ENCODE results near the gene CCDC102A. TPM values are rescaled to one million over a fixed set of nuclear protein-coding genes. Genes with fewer than 3 reads are reported as not detected.

The CCDC102A gene
- total and polyA plus RNA-seq, 10 of the 15 experiments (the other 5 are each of a cell fraction or from before 2014, with no cell fraction given), result 0.03 to 5.9 (median 2.4) TPM

GRCh38 chr16:57564571-57565270, 28.4 kb upstream of the CCDC102A start:
- ATAC-seq (no peak), FAIRE-seq (no peak), DNase-seq (ENCODE audit: low read depth, low spot score) (no peak)
- Histone ChIP-seq H3K9ac (ENCODE audit: control insufficient read depth, insufficient read depth, low read length) (no peak overlapping the region), H2AFZ (ENCODE audit: control insufficient read depth, low read depth, low read length) (no peak overlapping the region), H3K79me2 (ENCODE audit: control insufficient read depth, insufficient read depth, low read length) (peaks cover 11% of the 10 kb centered on the region), H3K27ac (ENCODE audit: control insufficient read depth, insufficient read depth) (no peak overlapping the region), H3K4me2 (ENCODE audit: control insufficient read depth, insufficient read depth) (no peak overlapping the region), H4K20me1 (ENCODE audit: control insufficient read depth, insufficient read depth) (no peaks in the 10 kb centered on the region), H3K4me3 (no peak overlapping the region), H3K36me3 (ENCODE audit: control insufficient read depth in 2 of 2, insufficient read depth in 2 of 2, low read length in 1 of 2) (peaks cover 37 to 38% of the 10 kb centered on the region in 2 experiments), H3K4me1 (ENCODE audit: control insufficient read depth, insufficient read depth, low read length) (no peaks in the 10 kb centered on the region), H3K9me3 (replicated peaks; ENCODE audit: control insufficient read depth, insufficient read depth, low read length) (no peaks in the 10 kb centered on the region; the same call in 2 of the 3 replicates), H3K27me3 (replicated peaks in 1 of 2; ENCODE audit: control insufficient read depth in 2 of 2, insufficient read depth in 2 of 2, low read length in 1 of 2) (no peaks in the 10 kb centered on the region; a peak in 1 of 4 replicates)
- 61% methylated on average over 10 of the region's 10 CpGs for WGBS (ENCODE audit: insufficient coverage, insufficient replicate concordance, low lambda C conversion rate, missing lambda C conversion rate)
- ChIA-PET CTCF (interaction anchor here (1.0 to 1.7 kb wide), 3 partner anchors 9 to 12 kb away, joined by 3 to 10 read pairs (median 3); no protein-coding TSS in a partner anchor), POLR2A (interaction anchor here (0.6 kb wide), 1 partner anchor 356 kb away, joined by 3 read pairs; no protein-coding TSS in a partner anchor), SMC1A (ENCODE audit: uncharacterized antibody, unreplicated experiment) (interaction anchor here (1.2 kb wide), 1 partner anchor 122 kb away, joined by 3 read pairs; no protein-coding TSS in a partner anchor), RAD21 (ENCODE audit: unreplicated experiment) (interaction anchor here (0.6 kb wide), 1 partner anchor 291 kb away, joined by 3 read pairs; no protein-coding TSS in a partner anchor)
- TF ChIP-seq EED (IDR thresholded peaks at IDR 0.05; ENCODE audit: low read depth) (no peak), SP1 (IDR thresholded peaks at IDR 0.05; ENCODE audit: low read depth, low read length) (no peak), TCF3 (IDR thresholded peaks at IDR 0.05; ENCODE audit: borderline replicate concordance, insufficient read depth, low read depth, low read length) (no peak)
- TF ChIP-seq, protein P1, sequence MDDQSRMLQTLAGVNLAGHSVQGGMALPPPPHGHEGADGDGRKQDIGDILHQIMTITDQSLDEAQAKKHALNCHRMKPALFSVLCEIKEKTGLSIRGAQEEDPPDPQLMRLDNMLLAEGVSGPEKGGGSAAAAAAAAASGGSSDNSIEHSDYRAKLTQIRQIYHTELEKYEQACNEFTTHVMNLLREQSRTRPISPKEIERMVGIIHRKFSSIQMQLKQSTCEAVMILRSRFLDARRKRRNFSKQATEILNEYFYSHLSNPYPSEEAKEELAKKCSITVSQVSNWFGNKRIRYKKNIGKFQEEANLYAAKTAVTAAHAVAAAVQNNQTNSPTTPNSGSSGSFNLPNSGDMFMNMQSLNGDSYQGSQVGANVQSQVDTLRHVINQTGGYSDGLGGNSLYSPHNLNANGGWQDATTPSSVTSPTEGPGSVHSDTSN (IDR thresholded peaks at IDR 0.05; ENCODE audit: insufficient replicate concordance, low read depth, low read length), result no peak
- BruUV-seq (replicated peaks), result no TSS peak
- in situ Hi-C loops (cut with MboI), result no loop called here
- intact Hi-C loops (cut with micrococcal nuclease; ENCODE audit: unreplicated experiment), result no loop called here

- intact Hi-C loops (cut with micrococcal nuclease; ENCODE audit: unreplicated experiment) (no loop called here), in situ Hi-C loops (cut with MboI) (no loop called here)
- no peak for ATAC-seq
- Histone ChIP-seq H3K4me3 (no peak overlapping the region), H3K27me3 (replicated peaks in 1 of 2; ENCODE audit: control insufficient read depth in 2 of 2, insufficient read depth in 2 of 2, low read length in 1 of 2) (no peaks in the 10 kb centered on the region; a peak in 1 of 4 replicates), H3K79me2 (ENCODE audit: control insufficient read depth, insufficient read depth, low read length) (peaks cover 15% of the 10 kb centered on the region), H2AFZ (ENCODE audit: control insufficient read depth, low read depth, low read length) (no peak overlapping the region), H3K4me1 (ENCODE audit: control insufficient read depth, insufficient read depth, low read length) (no peaks in the 10 kb centered on the region), H3K4me2 (ENCODE audit: control insufficient read depth, insufficient read depth) (no peak overlapping the region), H3K9me3 (replicated peaks; ENCODE audit: control insufficient read depth, insufficient read depth, low read length) (no peaks in the 10 kb centered on the region; the same call in 2 of the 3 replicates), H3K36me3 (ENCODE audit: control insufficient read depth in 2 of 2, insufficient read depth in 2 of 2, low read length in 1 of 2) (peaks cover 36 to 38% of the 10 kb centered on the region in 2 experiments), H3K27ac (ENCODE audit: control insufficient read depth, insufficient read depth) (no peak overlapping the region), H4K20me1 (ENCODE audit: control insufficient read depth, insufficient read depth) (no peaks in the 10 kb centered on the region), H3K9ac (ENCODE audit: control insufficient read depth, insufficient read depth, low read length) (no peak overlapping the region)
- BruUV-seq (replicated peaks), result no TSS peak
- RAD21 ChIA-PET (ENCODE audit: unreplicated experiment), result no interaction called here
- POLR2A ChIA-PET, result interaction anchor here (0.6 kb wide), 1 partner anchor 15 kb away, joined by 5 read pairs; no protein-coding TSS in a partner anchor
- SMC1A ChIA-PET (ENCODE audit: uncharacterized antibody, unreplicated experiment), result no interaction called here
- CTCF ChIA-PET, result no interaction called here
- TF ChIP-seq SPI1 (IDR thresholded peaks at IDR 0.05; ENCODE audit: borderline replicate concordance, insufficient read depth, low read depth, low read length) (no peak), ZNF384 (IDR thresholded peaks at IDR 0.05; ENCODE audit: borderline replicate concordance, low read depth, low read length) (no peak), LARP7 (IDR thresholded peaks at IDR 0.05) (no peak), TCF12 (IDR thresholded peaks at IDR 0.05; ENCODE audit: low read depth, low read length) (no peak), STAT3 (IDR thresholded peaks at IDR 0.05; ENCODE audit: low read depth, low read length) (no peak), SREBF1 (IDR thresholded peaks at IDR 0.05; ENCODE audit: low read length) (no peak)
- TF ChIP-seq, protein P2, sequence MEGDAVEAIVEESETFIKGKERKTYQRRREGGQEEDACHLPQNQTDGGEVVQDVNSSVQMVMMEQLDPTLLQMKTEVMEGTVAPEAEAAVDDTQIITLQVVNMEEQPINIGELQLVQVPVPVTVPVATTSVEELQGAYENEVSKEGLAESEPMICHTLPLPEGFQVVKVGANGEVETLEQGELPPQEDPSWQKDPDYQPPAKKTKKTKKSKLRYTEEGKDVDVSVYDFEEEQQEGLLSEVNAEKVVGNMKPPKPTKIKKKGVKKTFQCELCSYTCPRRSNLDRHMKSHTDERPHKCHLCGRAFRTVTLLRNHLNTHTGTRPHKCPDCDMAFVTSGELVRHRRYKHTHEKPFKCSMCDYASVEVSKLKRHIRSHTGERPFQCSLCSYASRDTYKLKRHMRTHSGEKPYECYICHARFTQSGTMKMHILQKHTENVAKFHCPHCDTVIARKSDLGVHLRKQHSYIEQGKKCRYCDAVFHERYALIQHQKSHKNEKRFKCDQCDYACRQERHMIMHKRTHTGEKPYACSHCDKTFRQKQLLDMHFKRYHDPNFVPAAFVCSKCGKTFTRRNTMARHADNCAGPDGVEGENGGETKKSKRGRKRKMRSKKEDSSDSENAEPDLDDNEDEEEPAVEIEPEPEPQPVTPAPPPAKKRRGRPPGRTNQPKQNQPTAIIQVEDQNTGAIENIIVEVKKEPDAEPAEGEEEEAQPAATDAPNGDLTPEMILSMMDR (IDR thresholded peaks at IDR 0.05 in 2 of 3, conservative IDR thresholded peaks at IDR 0.05 in 1 of 3; ENCODE audit: control insufficient read depth in 2 of 3, extremely low read depth in 1 of 3, insufficient read depth in 1 of 3, low read depth in 3 of 3, low read length in 3 of 3), result no peak
- DNase-seq (ENCODE audit: low read depth, low spot score), result no peak
- WGBS (ENCODE audit: insufficient coverage, insufficient replicate concordance, low lambda C conversion rate, missing lambda C conversion rate), result 95% methylated on average over 12 of the region's 12 CpGs
- FAIRE-seq, result no peak
Observed at GRCh38 chr16:57563761-57564160, 27.4 kb upstream of the CCDC102A start.

Data from GM12878 (cell line).